Superior temporal gyrus (tissue), 1 donor: Measurements from ENCODE around the gene C1orf21.

Experiments used
- DNase-seq: peaks from one replicate; pipeline ENCODE4 v3.0.0-alpha.2; 2016; ENCODE audit errors: extremely low spot score

Gene C1orf21

DNA sequence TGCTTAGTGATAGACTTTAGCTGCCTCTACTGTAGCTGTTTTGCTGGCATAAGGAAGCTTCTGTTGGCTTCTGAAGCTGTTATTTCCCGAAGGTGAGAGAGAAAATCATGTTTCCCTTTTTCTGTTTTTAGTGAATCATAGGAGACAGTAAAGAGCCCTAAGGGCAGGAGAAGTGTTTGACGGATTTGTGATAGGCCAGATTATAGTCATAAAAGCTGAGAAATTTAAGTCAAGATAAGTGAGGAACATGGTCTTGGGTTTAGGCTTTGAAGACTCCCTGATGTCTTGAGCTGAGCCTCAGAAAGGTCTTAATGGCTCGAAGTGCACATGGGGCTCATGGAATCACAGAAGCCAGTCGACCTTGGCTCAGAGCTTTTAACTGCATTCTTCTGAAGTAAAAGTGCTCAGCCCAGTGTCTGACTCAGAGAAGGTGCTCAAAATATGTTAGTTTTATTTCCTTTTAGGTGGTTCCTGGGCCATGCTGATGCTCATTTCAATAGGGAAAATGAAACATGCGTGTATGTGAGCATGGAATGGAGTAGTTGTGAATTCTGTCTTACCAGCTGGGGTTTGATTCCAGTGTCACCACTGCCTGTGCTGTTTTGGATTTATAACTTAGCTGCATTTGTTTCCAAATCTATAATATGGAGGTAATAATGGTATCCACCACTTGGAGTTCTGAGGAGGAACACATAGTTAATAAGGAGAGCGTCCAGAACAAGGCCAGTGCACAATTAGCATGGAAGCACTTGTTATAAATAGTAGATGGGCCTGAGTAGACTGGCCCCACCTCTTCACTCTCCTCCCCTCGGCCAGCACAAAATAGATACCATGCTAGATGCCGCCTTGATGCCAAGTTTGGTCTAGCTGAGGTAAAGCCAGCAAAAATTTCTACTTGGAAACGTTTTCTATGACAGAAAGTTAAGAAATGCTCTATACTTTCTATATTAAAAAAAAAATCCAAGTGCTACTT is 99.2 kb downstream of the C1orf21 start:
- no peak for DNase-seq

GRCh38 chr1:184486761-184487445 is 100.1 kb downstream of the C1orf21 start:
- DNase-seq: no peak

DNA sequence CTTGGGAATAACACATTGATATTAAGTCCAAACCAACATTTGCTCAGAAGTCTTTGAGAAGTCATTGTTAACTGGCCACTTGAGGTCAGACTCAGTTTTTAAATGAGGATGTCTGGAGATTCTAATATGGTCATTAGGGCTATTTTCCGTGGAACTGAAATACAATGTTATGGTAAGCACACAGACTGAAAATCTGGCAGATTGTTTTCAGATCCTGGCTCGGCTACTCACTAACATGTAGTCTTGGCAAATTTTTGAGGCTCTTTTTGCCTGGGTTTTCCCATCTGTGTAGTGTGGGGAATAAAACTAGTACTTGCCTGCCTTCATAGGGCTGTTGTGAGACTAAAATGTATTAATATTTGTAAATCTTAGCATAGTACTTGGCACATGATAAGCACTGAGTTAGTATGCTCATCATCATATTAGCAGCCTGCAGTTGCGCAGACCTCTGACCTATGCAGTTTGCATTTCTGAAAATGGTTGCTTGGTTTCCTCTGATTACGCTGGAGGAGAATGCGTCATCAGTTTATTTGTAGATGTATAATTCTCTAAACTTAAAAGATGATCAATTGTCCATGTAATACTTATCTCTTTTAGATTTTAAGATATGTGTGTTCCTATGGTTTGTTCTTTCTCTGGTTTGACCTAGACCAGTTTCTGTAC is 100.8 kb downstream of the C1orf21 start:
- no peak for DNase-seq

DNA sequence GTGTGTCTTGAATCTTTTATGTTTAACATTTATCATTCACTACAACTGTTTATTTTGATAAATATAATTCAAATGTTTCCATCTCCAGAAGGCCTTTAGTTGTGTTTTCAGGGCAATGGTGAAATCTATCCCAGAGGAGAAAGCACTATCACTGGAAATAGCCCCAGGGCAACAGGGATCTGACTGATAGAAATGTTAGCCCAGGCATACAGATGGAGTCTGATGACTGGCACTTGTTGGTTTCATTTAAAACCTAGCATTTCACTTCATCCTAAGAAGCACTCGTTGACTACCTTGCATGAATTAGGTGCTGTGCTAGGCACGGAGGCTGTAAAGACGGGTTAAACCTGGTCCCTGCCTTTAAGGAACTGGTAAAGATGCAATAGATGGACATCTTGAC is 103.1 kb downstream of the C1orf21 start:
- no peak for DNase-seq

- DNase-seq: no peak
Measured at GRCh38 chr1:184492536-184492935, 105.7 kb downstream of the C1orf21 start.

DNA sequence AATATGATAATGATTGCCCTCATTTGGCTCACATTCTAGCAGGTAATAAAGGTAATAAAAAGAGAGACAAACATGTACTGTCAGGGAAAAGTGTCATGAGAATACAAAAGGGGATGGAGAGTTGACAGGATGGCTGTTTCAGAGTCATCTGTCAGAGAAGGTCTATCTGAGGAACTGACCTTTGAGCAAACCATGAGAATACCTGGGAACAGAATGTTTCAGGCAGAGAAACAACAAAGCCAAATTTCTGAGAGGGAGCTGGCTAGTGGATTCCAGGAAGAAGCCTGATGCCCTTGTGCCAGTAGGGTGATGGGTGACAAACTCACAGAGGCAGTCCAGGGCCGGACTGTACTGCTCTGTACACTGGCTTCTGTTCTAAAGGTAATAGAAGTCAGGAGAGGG is 107.2 kb downstream of the C1orf21 start:
- DNase-seq: no peak

GRCh38 chr1:184494929-184495328 is 108.1 kb downstream of the C1orf21 start:
- DNase-seq: no peak

GRCh38 chr1:184497959-184498723 is 111.3 kb downstream of the C1orf21 start:
- DNase-seq: no peak

DNA sequence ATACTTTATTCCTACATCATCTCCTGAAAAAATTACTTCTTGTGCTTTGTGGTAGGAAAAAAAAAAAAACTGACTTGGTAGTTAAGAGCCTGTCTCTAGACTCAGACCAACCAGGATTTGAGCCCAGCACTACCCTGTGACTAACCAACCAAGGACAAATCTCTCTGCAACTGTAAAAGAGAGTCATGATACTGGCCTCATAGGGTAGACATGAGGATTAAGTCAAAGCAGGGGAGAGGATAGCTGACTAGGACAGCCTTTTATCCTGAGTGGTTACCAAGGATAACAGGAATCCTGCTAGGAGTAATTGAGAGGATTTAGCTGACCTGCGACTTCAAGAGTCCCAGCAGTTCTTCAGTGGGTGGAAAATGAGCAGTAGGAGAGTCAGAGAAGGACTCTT is 112.8 kb downstream of the C1orf21 start:
- no peak for DNase-seq

GRCh38 chr1:184502161-184502560 is 115.3 kb downstream of the C1orf21 start:
- no peak for DNase-seq

DNA sequence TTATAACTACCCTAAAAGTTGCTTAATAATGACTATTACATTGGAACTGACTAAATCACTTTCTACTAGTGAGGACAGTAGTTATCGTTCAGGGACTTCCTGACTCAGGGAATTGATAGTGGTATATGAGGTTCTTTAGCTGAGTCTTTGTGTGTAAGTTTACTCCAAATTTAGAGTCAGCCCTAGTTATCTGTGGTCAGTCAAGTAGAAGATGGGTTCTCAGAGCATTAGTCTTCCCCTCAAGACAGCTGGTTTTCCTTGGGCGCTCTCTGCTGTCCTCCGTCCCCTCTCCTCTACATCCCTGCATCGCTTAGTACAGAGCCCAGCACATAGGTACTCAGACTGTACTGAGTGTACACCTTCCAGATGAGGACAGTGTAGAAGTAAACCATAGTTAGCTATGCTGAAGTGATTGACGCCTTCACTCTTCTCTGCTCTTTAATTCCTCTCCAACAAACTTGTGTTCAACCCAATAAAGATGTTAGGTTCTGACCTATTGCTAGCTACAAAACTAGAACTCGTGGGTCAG is 116.5 kb downstream of the C1orf21 start:
- no peak for DNase-seq

- DNase-seq: no peak
Measured at GRCh38 chr1:184504040-184504954, 117.5 kb downstream of the C1orf21 start.

GRCh38 chr1:184504955-184505338 is 118.1 kb downstream of the C1orf21 start:
- DNase-seq: no peak

GRCh38 chr1:184506481-184506880 is 119.7 kb downstream of the C1orf21 start:
- DNase-seq: no peak

DNA sequence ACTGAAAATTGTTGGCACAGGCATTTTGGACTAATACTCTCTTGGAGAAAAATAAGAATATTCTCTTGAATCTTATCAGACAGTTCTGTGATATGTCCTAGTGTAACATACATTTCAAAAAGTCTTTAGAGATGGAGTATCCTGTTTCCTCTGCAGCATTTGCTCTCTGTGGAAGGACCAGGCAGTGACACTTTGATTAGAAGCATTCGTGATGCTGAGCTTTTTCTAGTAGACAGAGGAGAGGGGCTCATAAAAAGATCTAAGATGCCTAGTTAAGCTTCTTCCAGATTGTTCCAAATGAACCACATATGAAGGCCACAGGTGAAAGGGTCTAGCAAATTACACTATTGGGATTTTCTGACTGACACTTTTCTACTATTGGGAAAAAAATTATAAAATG is 120.3 kb downstream of the C1orf21 start:
- no peak for DNase-seq

- no peak for DNase-seq
Measured at GRCh38 chr1:184507604-184508280, 120.9 kb downstream of the C1orf21 start.

GRCh38 chr1:184509105-184509504 is 122.3 kb downstream of the C1orf21 start:
- DNase-seq: no peak

GRCh38 chr1:184510110-184510509 is 123.3 kb downstream of the C1orf21 start:
- DNase-seq: no peak

DNA sequence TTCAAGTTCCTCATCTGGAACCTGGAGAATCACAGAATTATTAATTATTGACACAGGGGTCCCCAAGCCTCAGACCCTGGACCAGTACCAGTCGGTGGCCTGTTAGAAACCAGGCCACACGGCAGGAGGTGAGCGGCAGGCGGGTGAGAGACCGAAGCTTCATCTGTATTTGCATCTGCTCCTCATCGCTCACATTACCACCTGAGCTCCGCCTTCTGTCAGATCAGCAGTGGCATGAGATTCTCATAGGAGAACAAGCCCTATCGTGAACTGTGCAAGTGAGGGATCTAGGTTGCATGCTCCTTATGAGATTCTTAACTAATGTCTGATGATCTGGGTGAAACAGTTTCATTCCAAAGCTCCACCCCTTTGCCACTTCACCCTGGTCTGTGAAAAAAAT is 125.9 kb downstream of the C1orf21 start:
- DNase-seq: no peak

DNA sequence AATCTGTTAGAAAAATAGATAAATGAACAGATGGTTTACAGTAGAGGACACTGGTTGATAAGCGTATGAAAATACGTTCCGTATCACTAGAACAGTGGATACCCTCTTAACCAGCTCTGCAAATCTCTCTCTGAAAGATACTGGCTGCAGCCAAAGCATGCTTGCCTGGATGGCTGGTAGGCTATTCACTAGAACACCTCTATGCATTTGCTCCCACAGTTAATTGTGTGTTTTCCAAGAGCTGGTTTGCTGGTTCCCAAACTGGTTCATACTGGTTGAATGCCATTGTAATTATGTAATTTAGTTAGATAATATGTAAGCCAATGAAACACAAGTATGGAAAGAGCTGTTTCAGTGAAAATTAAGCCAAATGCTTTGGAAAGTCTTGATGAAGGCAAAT is 126.6 kb downstream of the C1orf21 start:
- no peak for DNase-seq
